ENCODE data around the gene NLRP1.

Gene NLRP1

DNA sequence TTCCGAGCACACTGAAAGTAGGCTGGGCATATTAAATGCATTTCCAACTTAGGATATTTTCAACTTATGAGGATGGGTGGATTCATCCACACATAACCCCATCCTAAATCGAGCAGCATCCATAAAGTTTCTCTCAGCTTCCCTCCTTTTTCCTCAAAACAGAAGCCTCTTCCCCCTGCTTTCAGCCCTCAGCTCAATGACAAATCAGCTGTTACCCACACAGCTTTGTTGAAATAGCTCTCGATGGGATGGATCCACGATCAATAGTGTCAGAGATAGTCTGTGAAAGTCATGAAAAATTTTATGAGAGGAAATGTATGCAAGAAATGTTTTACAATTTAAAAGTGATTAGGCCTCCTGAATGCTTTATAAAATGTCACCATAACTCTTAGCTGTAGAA lies 118.0 kb downstream of the NLRP1 start:
- Histone ChIP-seq H3K27me3 (ENCODE audit: insufficient read depth, poor library complexity, severe bottlenecking) (no peaks in the 10 kb centered on the region), H3K4me3 (replicated peaks; ENCODE audit: insufficient read depth, low read length) (no peak overlapping the region), H3K27ac (replicated peaks) (no peak overlapping the region)
- TF ChIP-seq GABPA (IDR thresholded peaks at IDR 0.05; ENCODE audit: low read depth) (no peak), POLR2AphosphoS5 (IDR thresholded peaks at IDR 0.05; ENCODE audit: low read depth) (no peak), SPI1 (IDR thresholded peaks at IDR 0.05; ENCODE audit: borderline replicate concordance, low read depth) (no peak)
- TF ChIP-seq, protein P1, sequence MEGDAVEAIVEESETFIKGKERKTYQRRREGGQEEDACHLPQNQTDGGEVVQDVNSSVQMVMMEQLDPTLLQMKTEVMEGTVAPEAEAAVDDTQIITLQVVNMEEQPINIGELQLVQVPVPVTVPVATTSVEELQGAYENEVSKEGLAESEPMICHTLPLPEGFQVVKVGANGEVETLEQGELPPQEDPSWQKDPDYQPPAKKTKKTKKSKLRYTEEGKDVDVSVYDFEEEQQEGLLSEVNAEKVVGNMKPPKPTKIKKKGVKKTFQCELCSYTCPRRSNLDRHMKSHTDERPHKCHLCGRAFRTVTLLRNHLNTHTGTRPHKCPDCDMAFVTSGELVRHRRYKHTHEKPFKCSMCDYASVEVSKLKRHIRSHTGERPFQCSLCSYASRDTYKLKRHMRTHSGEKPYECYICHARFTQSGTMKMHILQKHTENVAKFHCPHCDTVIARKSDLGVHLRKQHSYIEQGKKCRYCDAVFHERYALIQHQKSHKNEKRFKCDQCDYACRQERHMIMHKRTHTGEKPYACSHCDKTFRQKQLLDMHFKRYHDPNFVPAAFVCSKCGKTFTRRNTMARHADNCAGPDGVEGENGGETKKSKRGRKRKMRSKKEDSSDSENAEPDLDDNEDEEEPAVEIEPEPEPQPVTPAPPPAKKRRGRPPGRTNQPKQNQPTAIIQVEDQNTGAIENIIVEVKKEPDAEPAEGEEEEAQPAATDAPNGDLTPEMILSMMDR (IDR thresholded peaks at IDR 0.05; ENCODE audit: insufficient read depth, low read length), result no peak
- TF ChIP-seq, protein P2, sequence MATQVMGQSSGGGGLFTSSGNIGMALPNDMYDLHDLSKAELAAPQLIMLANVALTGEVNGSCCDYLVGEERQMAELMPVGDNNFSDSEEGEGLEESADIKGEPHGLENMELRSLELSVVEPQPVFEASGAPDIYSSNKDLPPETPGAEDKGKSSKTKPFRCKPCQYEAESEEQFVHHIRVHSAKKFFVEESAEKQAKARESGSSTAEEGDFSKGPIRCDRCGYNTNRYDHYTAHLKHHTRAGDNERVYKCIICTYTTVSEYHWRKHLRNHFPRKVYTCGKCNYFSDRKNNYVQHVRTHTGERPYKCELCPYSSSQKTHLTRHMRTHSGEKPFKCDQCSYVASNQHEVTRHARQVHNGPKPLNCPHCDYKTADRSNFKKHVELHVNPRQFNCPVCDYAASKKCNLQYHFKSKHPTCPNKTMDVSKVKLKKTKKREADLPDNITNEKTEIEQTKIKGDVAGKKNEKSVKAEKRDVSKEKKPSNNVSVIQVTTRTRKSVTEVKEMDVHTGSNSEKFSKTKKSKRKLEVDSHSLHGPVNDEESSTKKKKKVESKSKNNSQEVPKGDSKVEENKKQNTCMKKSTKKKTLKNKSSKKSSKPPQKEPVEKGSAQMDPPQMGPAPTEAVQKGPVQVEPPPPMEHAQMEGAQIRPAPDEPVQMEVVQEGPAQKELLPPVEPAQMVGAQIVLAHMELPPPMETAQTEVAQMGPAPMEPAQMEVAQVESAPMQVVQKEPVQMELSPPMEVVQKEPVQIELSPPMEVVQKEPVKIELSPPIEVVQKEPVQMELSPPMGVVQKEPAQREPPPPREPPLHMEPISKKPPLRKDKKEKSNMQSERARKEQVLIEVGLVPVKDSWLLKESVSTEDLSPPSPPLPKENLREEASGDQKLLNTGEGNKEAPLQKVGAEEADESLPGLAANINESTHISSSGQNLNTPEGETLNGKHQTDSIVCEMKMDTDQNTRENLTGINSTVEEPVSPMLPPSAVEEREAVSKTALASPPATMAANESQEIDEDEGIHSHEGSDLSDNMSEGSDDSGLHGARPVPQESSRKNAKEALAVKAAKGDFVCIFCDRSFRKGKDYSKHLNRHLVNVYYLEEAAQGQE (IDR thresholded peaks at IDR 0.05; ENCODE audit: insufficient replicate concordance, low read depth), result no peak
- no peak for DNase-seq (ENCODE audit: low read depth in 1 of 2, low spot score in 1 of 2)

DNA sequence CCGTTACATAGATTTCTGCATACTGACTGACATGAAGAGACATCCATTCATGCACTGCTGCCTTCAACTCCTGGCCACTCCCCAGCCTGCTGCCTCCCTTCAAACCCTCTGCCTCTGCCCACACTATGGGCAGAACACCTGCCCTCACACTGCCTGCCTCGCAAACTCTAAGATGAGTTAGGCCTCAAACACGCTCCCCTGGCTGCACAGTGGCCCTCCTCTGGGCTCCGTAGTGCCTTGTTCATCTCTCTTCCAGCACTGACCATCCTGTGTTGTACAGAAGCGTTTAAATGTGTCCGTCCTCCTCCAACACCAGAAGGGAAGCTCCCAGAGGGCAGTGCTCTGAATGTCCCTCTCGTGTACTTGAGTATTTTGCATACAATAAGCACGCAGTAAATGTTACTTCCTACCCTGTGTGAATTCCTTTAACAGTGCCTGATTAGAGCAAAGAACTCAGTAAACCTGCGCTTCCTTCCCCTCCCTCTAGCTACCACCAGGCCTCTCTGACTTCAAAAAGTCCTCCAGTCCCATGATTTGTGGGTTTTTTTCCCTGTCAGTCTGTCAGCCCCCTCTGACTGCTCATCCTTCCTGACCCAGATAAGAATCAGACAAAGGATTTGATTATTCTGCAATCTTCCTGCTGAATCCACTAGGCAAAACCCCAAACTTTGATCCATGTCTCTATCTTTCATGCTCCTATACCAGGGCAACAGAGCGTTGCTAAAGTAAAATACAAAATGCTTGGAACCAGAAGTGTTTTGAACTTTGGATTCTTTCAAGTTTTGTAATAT lies 119.4 kb downstream of the NLRP1 start:
- TF ChIP-seq, protein P2 (IDR thresholded peaks at IDR 0.05; ENCODE audit: insufficient replicate concordance, low read depth), result no peak
- TF ChIP-seq POLR2AphosphoS5 (IDR thresholded peaks at IDR 0.05; ENCODE audit: low read depth) (no peak), GABPA (IDR thresholded peaks at IDR 0.05; ENCODE audit: low read depth) (no peak), SPI1 (IDR thresholded peaks at IDR 0.05; ENCODE audit: borderline replicate concordance, low read depth) (no peak)
- TF ChIP-seq, protein P1 (IDR thresholded peaks at IDR 0.05; ENCODE audit: insufficient read depth, low read length), result no peak
- no peak for DNase-seq (ENCODE audit: low read depth in 1 of 2, low spot score in 1 of 2)

More for the DNA sequence above, 119.4 kb downstream of the NLRP1 start:
- H3K4me3 ChIP-seq (replicated peaks; ENCODE audit: insufficient read depth, low read length), result no peak overlapping the region
- H3K27me3 ChIP-seq (ENCODE audit: insufficient read depth, poor library complexity, severe bottlenecking), result no peaks in the 10 kb centered on the region
- no peak overlapping the region for H3K27ac ChIP-seq (replicated peaks)

Data from HL-60 (cell line).